ENCODE results near the gene NPEPPS.
"Not testable (repeated sequence)": the region's sequence is repeated elsewhere in the genome, so short reads cannot be mapped to it uniquely, and the experiment has no call there.

The NPEPPS gene

GRCh38 chr17:47560517-47561043 is 29.7 kb downstream of the NPEPPS start:
- not testable (repeated sequence) for DNase-seq (ENCODE audit: low read depth in 2 of 3, low spot score in 2 of 3)

DNA sequence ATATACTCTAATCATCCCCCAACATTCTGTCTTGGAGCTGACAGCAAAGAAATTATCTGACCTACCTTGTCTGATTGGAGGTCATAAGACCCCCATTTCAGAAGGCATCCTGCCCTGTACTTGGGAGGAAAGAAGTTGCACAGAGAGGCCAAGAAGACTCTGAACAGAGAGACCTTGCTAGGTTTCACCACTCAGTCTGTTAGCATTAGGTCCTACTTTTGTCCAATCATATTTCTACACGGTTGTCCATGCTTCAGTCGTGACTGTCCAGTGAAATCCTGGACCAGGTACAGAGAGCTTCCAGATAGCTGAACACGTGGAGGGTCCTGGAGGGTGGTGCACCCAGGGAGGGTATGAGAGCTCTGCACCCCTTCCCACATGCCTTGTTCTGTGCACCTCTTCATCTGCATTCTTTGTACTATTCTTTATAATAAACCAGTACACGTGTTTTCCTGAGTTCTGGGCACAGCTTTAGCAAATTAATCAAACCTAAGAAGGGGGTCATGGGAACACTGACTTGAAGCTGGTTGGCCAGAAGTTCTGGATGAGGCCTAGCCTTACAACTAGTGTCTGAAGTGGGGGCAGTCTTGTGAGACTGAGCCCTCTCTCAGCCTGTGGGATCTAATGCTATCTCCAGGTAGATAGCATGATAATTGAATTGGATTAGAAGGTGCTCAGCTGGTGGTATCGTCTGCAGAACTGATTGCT is 30.9 kb downstream of the NPEPPS start:
- not testable (repeated sequence) for DNase-seq (ENCODE audit: low read depth in 2 of 3, low spot score in 2 of 3)

DNA sequence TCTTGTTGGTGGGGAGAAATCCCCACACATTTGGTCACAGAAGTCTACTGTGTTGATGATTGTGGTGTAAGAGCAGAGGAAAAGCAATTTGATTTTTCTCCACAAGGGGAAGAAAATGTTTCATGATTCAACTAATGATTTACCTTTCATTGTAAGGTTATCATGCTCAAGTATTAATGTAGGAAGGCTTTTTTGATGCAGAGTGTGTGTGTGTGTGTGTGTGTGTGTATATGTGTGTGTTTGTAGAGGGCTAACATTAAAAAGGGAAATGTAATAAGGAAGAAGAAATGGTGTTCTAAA is 31.4 kb downstream of the NPEPPS start:
- DNase-seq (ENCODE audit: low read depth in 2 of 3, low spot score in 2 of 3), result not testable (repeated sequence)

DNA sequence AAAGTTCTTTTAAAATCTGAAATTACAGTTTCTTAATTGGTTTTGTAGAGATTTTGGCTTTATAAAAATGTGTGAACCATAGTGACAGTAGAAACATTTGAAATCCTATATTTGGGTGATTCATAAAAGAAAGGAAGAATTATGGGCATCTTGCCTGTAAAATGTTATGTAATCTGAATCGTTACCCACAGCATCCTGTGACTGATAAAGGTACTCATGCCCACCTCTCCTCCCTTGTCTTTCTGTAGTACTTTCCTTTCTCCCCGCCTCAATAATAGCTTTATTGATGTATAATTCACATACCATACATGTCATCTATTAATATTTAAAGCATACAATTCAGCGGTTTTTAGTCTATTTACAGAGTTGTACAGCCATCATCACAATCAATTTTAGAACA is 36.4 kb downstream of the NPEPPS start:
- DNase-seq (ENCODE audit: low read depth in 2 of 3, low spot score in 2 of 3), result not testable (repeated sequence)

GRCh38 chr17:47572561-47572960 is 41.7 kb downstream of the NPEPPS start:
- not testable (repeated sequence) for DNase-seq (ENCODE audit: low read depth in 2 of 3, low spot score in 2 of 3)

- not testable (repeated sequence) for DNase-seq (ENCODE audit: low read depth in 2 of 3, low spot score in 2 of 3)
Observed at GRCh38 chr17:47582416-47582815, 51.5 kb downstream of the NPEPPS start.

DNA sequence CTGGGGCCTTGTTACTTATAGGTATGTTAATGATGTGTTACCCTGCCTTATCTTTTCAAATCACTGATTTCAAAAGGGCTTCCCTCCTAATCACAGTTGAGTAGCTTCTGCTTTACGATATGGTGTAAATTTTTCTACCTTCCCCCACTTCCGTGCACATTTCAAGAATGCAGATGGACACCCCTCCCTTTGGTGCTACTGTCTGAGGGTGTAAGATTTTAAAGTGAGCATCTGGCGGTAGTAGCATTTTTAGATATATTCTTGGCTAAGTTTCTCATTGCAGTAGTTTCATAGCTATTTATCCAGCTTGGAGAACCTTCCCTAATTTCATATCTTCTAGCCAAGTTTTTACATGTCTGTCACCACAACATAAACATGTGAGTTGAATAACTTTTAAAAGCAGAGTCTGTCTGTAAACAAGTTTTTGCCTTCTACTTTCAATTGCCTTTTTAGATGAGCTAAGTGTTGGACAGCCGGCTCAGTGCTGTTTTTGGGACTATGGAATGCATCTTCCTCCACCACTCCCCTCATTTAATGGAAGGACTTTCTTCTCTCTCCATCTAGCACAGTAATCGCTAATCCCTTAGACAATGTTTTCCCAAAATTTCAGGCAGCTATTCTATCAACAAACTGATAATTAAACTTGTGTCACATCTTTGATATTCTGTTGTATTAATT is 55.6 kb downstream of the NPEPPS start:
- not testable (repeated sequence) for DNase-seq (ENCODE audit: low read depth in 2 of 3, low spot score in 2 of 3)

GRCh38 chr17:47593522-47593921 is 62.6 kb downstream of the NPEPPS start:
- DNase-seq (ENCODE audit: low read depth in 2 of 3, low spot score in 2 of 3), result not testable (repeated sequence)

DNA sequence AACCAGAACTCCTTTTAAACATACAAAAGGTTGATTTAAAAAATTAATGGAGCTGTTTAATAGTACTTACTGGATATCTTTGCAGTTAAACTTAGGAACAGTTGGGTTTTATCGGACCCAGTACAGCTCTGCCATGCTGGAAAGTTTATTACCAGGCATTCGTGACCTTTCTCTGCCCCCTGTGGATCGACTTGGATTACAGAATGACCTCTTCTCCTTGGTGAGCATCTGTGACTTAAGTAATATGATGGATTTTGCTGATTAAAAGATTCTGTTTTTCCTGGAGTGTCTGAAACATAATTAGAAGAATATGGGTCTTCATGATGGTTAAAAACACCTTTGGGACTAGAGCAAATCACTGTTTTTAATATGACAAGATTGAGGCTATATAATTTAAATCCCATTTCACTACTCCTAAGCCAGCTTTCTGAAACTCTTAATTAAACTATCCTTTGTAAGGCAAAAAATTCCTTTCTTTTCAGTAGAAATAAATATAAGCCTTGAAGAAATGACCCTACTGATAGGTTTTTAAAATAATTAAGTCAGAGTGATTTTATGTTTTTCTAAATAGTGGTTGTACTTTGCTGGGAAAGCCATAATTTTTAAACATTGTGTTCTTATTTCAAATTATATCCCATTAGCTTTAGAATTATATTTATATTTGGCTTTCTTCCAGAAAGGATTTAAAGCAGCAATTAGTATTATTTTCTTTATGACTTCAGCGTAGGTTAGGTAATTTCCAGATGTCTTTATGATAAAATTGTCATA is 73.1 kb downstream of the NPEPPS start:
- DNase-seq (ENCODE audit: low read depth in 2 of 3, low spot score in 2 of 3), result no peak

GRCh38 chr17:47604598-47604927 is 73.7 kb downstream of the NPEPPS start:
- no peak for DNase-seq (ENCODE audit: low read depth in 2 of 3, low spot score in 2 of 3)

DNA sequence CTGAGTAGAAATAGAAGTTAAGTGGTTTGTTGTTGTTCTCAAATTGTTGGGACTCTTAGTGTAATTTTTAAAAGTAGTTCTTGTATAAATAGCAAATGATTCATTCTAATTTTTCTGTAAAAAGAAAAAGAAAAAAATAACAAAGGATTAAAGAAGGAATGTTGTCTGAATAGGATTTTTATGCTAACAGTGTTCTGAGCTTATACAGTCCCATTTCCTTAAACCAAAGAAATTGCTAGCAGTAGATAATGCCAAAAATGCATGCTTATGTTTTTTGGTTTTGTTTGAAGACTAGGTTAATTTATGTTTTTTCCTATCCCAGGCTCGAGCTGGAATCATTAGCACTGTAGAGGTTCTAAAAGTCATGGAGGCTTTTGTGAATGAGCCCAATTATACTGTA is 74.1 kb downstream of the NPEPPS start:
- no peak for DNase-seq (ENCODE audit: low read depth in 2 of 3, low spot score in 2 of 3)

DNA sequence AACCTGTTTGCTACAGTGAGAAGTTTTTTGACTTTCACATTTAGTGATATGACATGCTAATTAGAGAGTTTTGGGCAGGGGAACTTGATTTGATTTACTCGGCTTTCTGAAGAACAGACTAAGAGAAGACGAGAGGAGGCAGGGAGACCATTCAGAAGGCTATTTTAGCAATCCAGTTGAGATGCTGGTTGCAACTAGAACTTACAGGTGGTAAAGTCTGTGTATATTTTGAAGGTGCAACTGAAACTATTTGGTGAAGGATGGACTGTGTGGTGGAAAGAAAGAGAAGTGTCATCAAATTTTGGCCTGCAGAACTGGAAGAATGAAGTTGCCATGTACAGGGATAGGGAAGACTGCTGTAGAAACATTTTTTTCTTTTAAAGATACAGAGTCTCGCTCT is 76.6 kb downstream of the NPEPPS start:
- DNase-seq (ENCODE audit: low read depth in 2 of 3, low spot score in 2 of 3), result no peak

- no peak for DNase-seq (ENCODE audit: low read depth in 2 of 3, low spot score in 2 of 3)
Observed at GRCh38 chr17:47611372-47612350, 80.8 kb downstream of the NPEPPS start.

- no peak for DNase-seq (ENCODE audit: low read depth in 2 of 3, low spot score in 2 of 3)
Observed at GRCh38 chr17:47615766-47616424, 85.0 kb downstream of the NPEPPS start.

DNA sequence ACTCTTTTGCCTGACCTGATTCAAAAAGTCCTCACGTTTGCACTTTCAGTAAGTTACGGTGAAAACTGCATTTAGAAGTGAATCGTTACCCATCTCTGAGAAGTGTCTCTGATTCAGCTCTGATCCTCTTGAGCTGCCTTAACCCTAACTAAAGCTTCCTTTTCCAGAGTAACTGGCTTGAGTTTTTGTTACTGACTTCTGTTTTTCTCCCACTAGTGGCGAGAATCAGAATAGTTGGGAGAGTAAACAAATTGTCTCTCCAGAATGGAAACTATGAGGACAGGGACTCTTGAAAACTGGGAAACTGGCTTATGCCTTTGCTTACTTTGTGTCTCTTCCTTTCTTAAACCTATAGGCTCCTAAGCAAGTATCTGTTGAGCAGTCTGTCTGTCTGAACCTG is 87.5 kb downstream of the NPEPPS start:
- DNase-seq (ENCODE audit: low read depth in 2 of 3, low spot score in 2 of 3), result no peak

DNA sequence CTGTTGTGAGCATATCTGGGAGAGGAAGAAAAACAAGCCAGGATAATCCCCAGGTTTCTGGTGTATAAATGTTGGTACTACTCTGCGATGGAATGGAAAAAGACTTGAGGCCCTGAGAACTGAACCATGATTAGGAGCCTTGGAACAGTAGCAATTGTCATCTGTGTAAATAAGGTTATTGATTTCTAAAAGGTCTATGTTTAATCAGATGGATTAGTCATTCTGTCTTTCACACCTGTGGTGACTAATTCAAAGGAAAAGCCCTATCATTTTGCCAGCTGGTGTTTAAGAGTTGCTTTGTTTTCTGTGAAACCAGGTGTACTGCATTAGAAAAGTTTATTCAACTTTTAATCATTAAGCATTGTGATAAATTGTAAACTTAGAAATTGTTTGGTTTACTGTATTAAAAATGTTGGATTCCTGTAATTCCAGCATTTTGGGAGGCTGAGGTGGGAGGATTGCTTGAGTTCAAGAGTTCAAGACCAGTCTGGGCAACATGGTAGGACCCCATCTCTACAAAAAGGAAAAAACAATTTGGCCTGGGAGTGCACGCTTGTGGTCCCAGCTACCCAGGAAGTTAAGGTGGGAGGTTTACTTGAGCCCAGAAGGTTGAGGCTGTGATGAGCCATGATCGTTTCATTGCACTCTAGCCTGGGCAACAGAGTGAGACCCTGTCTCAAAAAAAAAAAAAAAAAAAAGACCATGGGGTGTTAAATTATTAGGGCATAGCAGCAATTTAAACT is 89.8 kb downstream of the NPEPPS start:
- no peak for DNase-seq (ENCODE audit: low read depth in 2 of 3, low spot score in 2 of 3)

DNA sequence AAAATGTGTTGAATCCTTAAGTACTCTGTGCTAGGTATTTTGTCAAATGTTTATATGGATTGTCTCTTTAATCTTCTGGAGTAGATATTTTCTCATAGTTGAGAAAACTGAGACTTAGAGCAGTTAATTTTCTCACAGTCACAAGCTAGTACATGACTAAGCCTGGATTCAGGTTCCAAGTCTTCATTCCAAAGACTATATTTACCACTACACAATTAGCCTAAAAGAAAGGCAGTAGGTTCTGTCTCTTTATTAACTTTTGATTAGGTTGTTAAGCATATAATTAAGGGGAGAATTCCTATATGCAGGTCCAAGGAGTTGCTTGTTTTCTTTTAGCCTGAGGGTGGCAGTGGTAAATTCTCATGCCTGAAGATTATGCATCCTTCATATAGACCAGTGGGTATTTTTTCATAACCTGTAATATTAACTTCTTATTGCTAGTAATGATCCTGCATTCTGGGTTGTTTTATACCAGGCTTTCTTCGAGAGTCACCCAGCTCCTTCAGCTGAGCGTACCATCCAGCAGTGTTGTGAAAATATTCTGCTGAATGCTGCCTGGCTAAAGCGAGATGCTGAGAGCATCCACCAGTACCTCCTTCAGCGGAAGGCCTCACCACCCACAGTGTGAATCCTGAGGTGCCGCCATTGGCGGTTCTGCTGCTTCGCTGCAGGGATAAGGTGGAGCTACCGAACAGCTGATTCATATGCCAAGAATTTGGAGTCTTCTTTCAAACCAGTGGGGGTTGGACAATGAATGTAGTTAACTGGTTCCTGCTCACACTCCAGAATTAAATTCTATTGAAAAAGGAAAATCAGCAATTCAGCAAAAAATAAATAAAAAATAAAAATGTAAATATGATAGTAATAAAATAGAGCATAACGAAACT is 90.6 kb downstream of the NPEPPS start:
- DNase-seq (ENCODE audit: low read depth in 2 of 3, low spot score in 2 of 3), result no peak

- DNase-seq (ENCODE audit: low read depth in 2 of 3, low spot score in 2 of 3), result no peak
Observed at GRCh38 chr17:47622180-47622549, 91.3 kb downstream of the NPEPPS start.

DNA sequence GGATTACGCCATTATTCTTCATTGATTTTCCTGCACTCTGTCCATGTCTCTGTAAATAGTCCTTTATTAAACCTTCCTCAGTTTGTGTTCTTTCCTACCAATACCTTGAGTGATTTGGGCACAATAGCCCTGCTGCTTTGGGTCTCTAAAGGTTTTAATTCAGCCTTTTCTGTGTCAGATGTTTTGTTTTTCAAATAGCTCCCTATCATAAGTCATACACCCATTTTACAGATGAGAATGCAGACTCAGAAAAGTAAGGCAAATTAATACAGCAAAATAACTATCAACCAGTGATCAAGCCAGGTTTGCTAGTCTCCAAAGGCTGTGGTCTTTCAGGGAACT is 93.8 kb downstream of the NPEPPS start:
- no peak for DNase-seq (ENCODE audit: low read depth in 2 of 3, low spot score in 2 of 3)
